EL (cell line): Measurements from ENCODE around the gene EXPH5.

Source experiments
- DNase-seq: peaks from one replicate; pipeline ENCODE4 v3.0.0-alpha.2; 2016

EXPH5 gene

GRCh38 chr11:108559904-108560303 is 33.7 kb downstream of the EXPH5 start:
- peak; percentile 70 for DNase-seq

GRCh38 chr11:108559340-108559739 is 34.2 kb downstream of the EXPH5 start:
- DNase-seq: peak; percentile 62

- no peak for DNase-seq
These were observed 35.3 kb downstream of the EXPH5 start for GRCh38 chr11:108558222-108558621.

GRCh38 chr11:108556019-108556418 is 37.5 kb downstream of the EXPH5 start:
- no peak for DNase-seq

- no peak for DNase-seq
These were observed 41.7 kb downstream of the EXPH5 start for GRCh38 chr11:108551651-108552462.

- DNase-seq: no peak
These were observed 44.2 kb downstream of the EXPH5 start for GRCh38 chr11:108549319-108549885.

- DNase-seq: no peak
These were observed 47.6 kb downstream of the EXPH5 start for GRCh38 chr11:108545909-108546501.

GRCh38 chr11:108543316-108543964 is 50.1 kb downstream of the EXPH5 start:
- no peak for DNase-seq

- no peak for DNase-seq
These were observed 52.0 kb downstream of the EXPH5 start for GRCh38 chr11:108541531-108541930.

- DNase-seq: no peak
These were observed 55.1 kb downstream of the EXPH5 start for GRCh38 chr11:108538502-108538901.

GRCh38 chr11:108538022-108538424 is 55.5 kb downstream of the EXPH5 start:
- no peak for DNase-seq

GRCh38 chr11:108536783-108537182 is 56.8 kb downstream of the EXPH5 start:
- no peak for DNase-seq

GRCh38 chr11:108535384-108535955 is 58.1 kb downstream of the EXPH5 start:
- DNase-seq: no peak

- DNase-seq: no peak
These were observed 59.2 kb downstream of the EXPH5 start for GRCh38 chr11:108534274-108534882.

- DNase-seq: no peak
These were observed 63.1 kb downstream of the EXPH5 start for GRCh38 chr11:108530426-108530825.

GRCh38 chr11:108527382-108527781 is 66.2 kb downstream of the EXPH5 start:
- no peak for DNase-seq

GRCh38 chr11:108525161-108525560 is 68.4 kb downstream of the EXPH5 start:
- no peak for DNase-seq

- no peak for DNase-seq
These were observed 69.1 kb downstream of the EXPH5 start for GRCh38 chr11:108524422-108524821.

- no peak for DNase-seq
These were observed 71.2 kb downstream of the EXPH5 start for GRCh38 chr11:108522318-108522717.

GRCh38 chr11:108518581-108518980 is 75.0 kb downstream of the EXPH5 start:
- no peak for DNase-seq

- DNase-seq: no peak
These were observed 77.4 kb downstream of the EXPH5 start for GRCh38 chr11:108516125-108516524.

- DNase-seq: no peak
These were observed 80.9 kb downstream of the EXPH5 start for GRCh38 chr11:108512708-108513107.
